Right lobe of liver (tissue), 6 donors: ENCODE measurements around the gene ANKRD53. TPM values are rescaled to one million over a fixed set of nuclear protein-coding genes. Genes with fewer than 3 reads are reported as not detected.
A peak's percentile ranks its signal among the peaks of the same experiment; 100 is the strongest.

Experiments
- ATAC-seq, 4 donors: fragments of 200-7000 bp; cut with Tn5 transposase; one replicate each; pipeline ENCODE4 v1.9.1; 2020; ENCODE audit warnings: mild to moderate bottlenecking in 4 of 4, moderate library complexity in 4 of 4
- DNase-seq, 3 donors: peaks; one replicate each; pipeline ENCODE4 v3.0.0-alpha.2; 2020
- H3K27ac ChIP-seq, 3 donors: fragments of 200-600 bp; one replicate each; pipeline ENCODE4 v1.8.0; 2022
- H3K27me3 ChIP-seq, 2 donors: fragments of 200-600 bp; one replicate each; pipeline ENCODE4 v1.8.0; 2022
- H3K36me3 ChIP-seq, 4 donors: fragments of 200-600 bp; sonication (generic) in 1 of 4; one replicate each; pipeline versions ENCODE4 v1.5.1 to v1.8.0; 2017 to 2022; ENCODE audit warnings: control low read depth in 1 of 4
- H3K4me1 ChIP-seq, 4 donors: fragments of 200-600 bp; sonication (generic) in 1 of 4; one replicate each; pipeline versions ENCODE4 v1.5.1 to v1.8.0; 2017 to 2022; ENCODE audit warnings: control low read depth in 1 of 4
- H3K4me3 ChIP-seq, 3 donors: fragments of 200-600 bp; one replicate each; pipeline ENCODE4 v1.8.0; 2022
- H3K9me3 ChIP-seq, 4 donors: fragments of 200-600 bp; sonication (generic) in 1 of 4; one replicate each; pipeline versions ENCODE4 v1.5.1 to v1.8.0; 2017 to 2022; ENCODE audit warnings: control low read depth in 1 of 4
- CTCF ChIP-seq, 4 donors: fragments of 200-600 bp in 3 of 4; fragments of 450-650 bp in 1 of 4; IDR thresholded peaks; one replicate each; pipeline versions ENCODE4 v1.5.1 to v1.8.0; 2016 to 2022; ENCODE audit warnings: antibody characterized with exemption in 4 of 4, mild to moderate bottlenecking in 2 of 4
- POLR2A ChIP-seq: fragments of 450-650 bp; IDR thresholded peaks from one replicate; pipeline ENCODE4 v1.6.1; 2017; ENCODE audit warnings: antibody characterized with exemption, mild to moderate bottlenecking
- WGBS: methylation state at CpG from one replicate; pipeline ENCODE4 v1.1.6; 2018; ENCODE audit warnings: low coverage, low lambda C conversion rate; ENCODE audit not compliant: insufficient coverage; ENCODE audit errors: missing lambda C conversion rate; 5-methylcytosine and 5-hydroxymethylcytosine counted together
- intact Hi-C, 2 donors: fragments of 100-400 bp; cut with DNase I; formaldehyde crosslinking; loops; one replicate each; pipeline versions ENCODE4 v1.11.2 to v1.14.1; 2022
- total RNA-seq, 6 experiments: library from RNA; depleted of rRNA in 2 of 6; stranded (reverse); fragments of >200 nt in 2 of 6; fragmentation: NEBNext Ultra II Directional in 3 of 6; extraction: Animal tissue kit (Norgen Biotek cat#: 25700) in 3 of 6; gene quantifications; one replicate each; pipeline versions ENCODE4 v1.1.0 to v1.2.4, GENCODE V29; 2016 to 2023
- donor health status: DM: no; HTN: yes; CAD: no.
- donor health status: DM: no; HTN: no; CAD: no.
- donor health status: DM: no; HTN: no; CAD: no.
- donor health status: DM: no; HTN: yes; CAD: no.
- donor health status: DM: no; HTN: yes; CAD: no.

Gene ANKRD53
- total RNA-seq, 6 experiments from 2014 or later: 0.25 to 0.93 (median 0.50) TPM; not detected in 1

- Histone ChIP-seq H3K9me3 (no peaks in the 10 kb centered on the region), H3K36me3 (no peaks in the 10 kb centered on the region), H3K4me1 (peaks cover 0 to 7% (median 0%) of the 10 kb centered on the region in 4 donors), H3K27ac (no peak overlapping the region), H3K4me3 (peak overlapping the region in 2 of 3 donors; percentile 18 to 39), H3K27me3 (peaks cover 0 to 3% of the 10 kb centered on the region in 2 donors)
- intact Hi-C loops: loop anchor here in 1 of 2 donors (10.0 kb wide), 1 partner anchor 1004 kb away; no protein-coding TSS in a partner anchor
- 9% methylated on average over 20 of the region's 27 CpGs for WGBS
- peak; percentile 79 to 82 (median 81) for DNase-seq
- TF ChIP-seq POLR2A (no peak), CTCF (IDR thresholded peaks at IDR 0.05) (peak; percentile 62 to 88 (median 86))
- peak; percentile 97 to 99 (median 98) for ATAC-seq
Observed at GRCh38 chr2:70948337-70949003, 30.0 kb upstream of the ANKRD53 start.

GRCh38 chr2:70949086-70949485, 29.3 kb upstream of the ANKRD53 start:
- no peak for ATAC-seq
- Histone ChIP-seq H3K4me1 (peaks cover 0 to 7% (median 0%) of the 10 kb centered on the region in 4 donors), H3K9me3 (no peaks in the 10 kb centered on the region), H3K27ac (no peak overlapping the region), H3K27me3 (peaks cover 0 to 3% of the 10 kb centered on the region in 2 donors), H3K36me3 (no peaks in the 10 kb centered on the region), H3K4me3 (no peak overlapping the region)
- 60% methylated on average over 11 of the region's 11 CpGs for WGBS
- TF ChIP-seq POLR2A (no peak), CTCF (IDR thresholded peaks at IDR 0.05) (no peak)
- no peak for DNase-seq
- intact Hi-C loops: loop anchor here in 1 of 2 donors (10.0 kb wide), 1 partner anchor 1004 kb away; no protein-coding TSS in a partner anchor

- Histone ChIP-seq H3K27me3 (no peaks in the 10 kb centered on the region), H3K9me3 (no peaks in the 10 kb centered on the region), H3K4me1 (no peaks in the 10 kb centered on the region), H3K27ac (no peak overlapping the region), H3K36me3 (no peaks in the 10 kb centered on the region), H3K4me3 (no peak overlapping the region)
- intact Hi-C loops: no loop called here
- DNase-seq (peak in 2 of 3 donors; percentile 15 to 16), ATAC-seq (no peak)
- WGBS: 73% methylated on average over 4 of the region's 7 CpGs
- TF ChIP-seq CTCF (IDR thresholded peaks at IDR 0.05) (no peak), POLR2A (no peak)
Observed at GRCh38 chr2:70954886-70955285, 23.5 kb upstream of the ANKRD53 start.

GRCh38 chr2:70956141-70956540, 22.3 kb upstream of the ANKRD53 start:
- H3K27me3 ChIP-seq: no peaks in the 10 kb centered on the region
- DNase-seq (no peak), ATAC-seq (no peak)
- H3K27ac ChIP-seq: no peak overlapping the region
- no peaks in the 10 kb centered on the region for H3K4me1 ChIP-seq
- TF ChIP-seq CTCF (IDR thresholded peaks at IDR 0.05): no peak
- TF ChIP-seq POLR2A: no peak
- intact Hi-C loops: no loop called here
- WGBS: 69% methylated on average over 2 of the region's 2 CpGs
- H3K9me3 ChIP-seq: no peaks in the 10 kb centered on the region
- H3K36me3 ChIP-seq: no peaks in the 10 kb centered on the region
- no peak overlapping the region for H3K4me3 ChIP-seq
